Measurements from ENCODE around the gene PSMD11. TPM values are rescaled to one million over a fixed set of nuclear protein-coding genes. Genes with fewer than 3 reads are reported as not detected.

The PSMD11 gene
- total and polyA plus RNA-seq, 9 donors, result 39.0 to 71.5 (median 59.6) TPM

GRCh38 chr17:32461498-32461852 lies 17.2 kb downstream of the PSMD11 start:
- no peak for DNase-seq
- WGBS (ENCODE audit: insufficient coverage), result 30% methylated on average over 1 of the region's 4 CpGs
- no peaks in the 10 kb centered on the region for H3K9me3 ChIP-seq (replicated peaks; ENCODE audit: control insufficient read depth, low read depth, low read length)
- no peaks in the 10 kb centered on the region for H3K4me1 ChIP-seq (ENCODE audit: control insufficient read depth, insufficient read depth, low read length)
- H3K27me3 ChIP-seq (ENCODE audit: control insufficient read depth, insufficient read depth, low read length), result no peaks in the 10 kb centered on the region
- no peak overlapping the region for H3K27ac ChIP-seq (ENCODE audit: low read length)
- H3K4me3 ChIP-seq (ENCODE audit: low read length), result no peak overlapping the region
- peaks cover 44% of the 10 kb centered on the region for H3K36me3 ChIP-seq (ENCODE audit: control insufficient read depth, insufficient read depth, low read length)

GRCh38 chr17:32461853-32462617 lies 17.7 kb downstream of the PSMD11 start:
- H3K9me3 ChIP-seq (replicated peaks; ENCODE audit: control insufficient read depth, low read depth, low read length), result no peaks in the 10 kb centered on the region
- no CpG with 5 or more reads among the region's 1 CpG for WGBS (ENCODE audit: insufficient coverage)
- H3K36me3 ChIP-seq (ENCODE audit: control insufficient read depth, insufficient read depth, low read length), result peaks cover 44% of the 10 kb centered on the region
- DNase-seq, result no peak
- no peak overlapping the region for H3K27ac ChIP-seq (ENCODE audit: low read length)
- H3K4me3 ChIP-seq (ENCODE audit: low read length), result no peak overlapping the region
- no peaks in the 10 kb centered on the region for H3K27me3 ChIP-seq (ENCODE audit: control insufficient read depth, insufficient read depth, low read length)
- no peaks in the 10 kb centered on the region for H3K4me1 ChIP-seq (ENCODE audit: control insufficient read depth, insufficient read depth, low read length)

- DNase-seq, result no peak
- H3K9me3 ChIP-seq (replicated peaks; ENCODE audit: control insufficient read depth, low read depth, low read length), result no peaks in the 10 kb centered on the region
- H3K4me3 ChIP-seq (ENCODE audit: low read length), result no peak overlapping the region
- H3K4me1 ChIP-seq (ENCODE audit: control insufficient read depth, insufficient read depth, low read length), result no peaks in the 10 kb centered on the region
- no peaks in the 10 kb centered on the region for H3K27me3 ChIP-seq (ENCODE audit: control insufficient read depth, insufficient read depth, low read length)
- no peak overlapping the region for H3K27ac ChIP-seq (ENCODE audit: low read length)
- peaks cover 47% of the 10 kb centered on the region for H3K36me3 ChIP-seq (ENCODE audit: control insufficient read depth, insufficient read depth, low read length)
- WGBS (ENCODE audit: insufficient coverage), result no CpG with 5 or more reads among the region's 3 CpGs
Measured at GRCh38 chr17:32463304-32463703, 19.0 kb downstream of the PSMD11 start.

- Histone ChIP-seq H3K36me3 (ENCODE audit: control insufficient read depth, insufficient read depth, low read length) (peaks cover 49% of the 10 kb centered on the region), H3K4me1 (ENCODE audit: control insufficient read depth, insufficient read depth, low read length) (no peaks in the 10 kb centered on the region), H3K4me3 (ENCODE audit: low read length) (no peak overlapping the region), H3K27ac (ENCODE audit: low read length) (no peak overlapping the region), H3K9me3 (replicated peaks; ENCODE audit: control insufficient read depth, low read depth, low read length) (no peaks in the 10 kb centered on the region), H3K27me3 (ENCODE audit: control insufficient read depth, insufficient read depth, low read length) (no peaks in the 10 kb centered on the region)
- WGBS (ENCODE audit: insufficient coverage), result no CpG with 5 or more reads among the region's 1 CpG
- no peak for DNase-seq
Measured at GRCh38 chr17:32464374-32464773, 20.1 kb downstream of the PSMD11 start.

- no peaks in the 10 kb centered on the region for H3K4me1 ChIP-seq (ENCODE audit: control insufficient read depth, insufficient read depth, low read length)
- H3K27me3 ChIP-seq (ENCODE audit: control insufficient read depth, insufficient read depth, low read length), result no peaks in the 10 kb centered on the region
- no CpG with 5 or more reads among the region's 7 CpGs for WGBS (ENCODE audit: insufficient coverage)
- H3K9me3 ChIP-seq (replicated peaks; ENCODE audit: control insufficient read depth, low read depth, low read length), result no peaks in the 10 kb centered on the region
- no peak overlapping the region for H3K27ac ChIP-seq (ENCODE audit: low read length)
- no peak for DNase-seq
- no peak overlapping the region for H3K4me3 ChIP-seq (ENCODE audit: low read length)
- peaks cover 60% of the 10 kb centered on the region for H3K36me3 ChIP-seq (ENCODE audit: control insufficient read depth, insufficient read depth, low read length)
Measured at GRCh38 chr17:32467949-32468348, 23.6 kb downstream of the PSMD11 start.

- H3K9me3 ChIP-seq (replicated peaks; ENCODE audit: control insufficient read depth, low read depth, low read length), result no peaks in the 10 kb centered on the region
- H3K27ac ChIP-seq (ENCODE audit: low read length), result no peak overlapping the region
- DNase-seq, result no peak
- H3K27me3 ChIP-seq (ENCODE audit: control insufficient read depth, insufficient read depth, low read length), result no peaks in the 10 kb centered on the region
- no peaks in the 10 kb centered on the region for H3K4me1 ChIP-seq (ENCODE audit: control insufficient read depth, insufficient read depth, low read length)
- peaks cover 72% of the 10 kb centered on the region for H3K36me3 ChIP-seq (ENCODE audit: control insufficient read depth, insufficient read depth, low read length)
- no CpG with 5 or more reads among the region's 6 CpGs for WGBS (ENCODE audit: insufficient coverage)
- H3K4me3 ChIP-seq (ENCODE audit: low read length), result no peak overlapping the region
Measured at GRCh38 chr17:32470405-32471167, 26.3 kb downstream of the PSMD11 start.

- no peak for DNase-seq
- Histone ChIP-seq H3K4me3 (ENCODE audit: low read length) (no peak overlapping the region), H3K4me1 (ENCODE audit: control insufficient read depth, insufficient read depth, low read length) (no peaks in the 10 kb centered on the region), H3K36me3 (ENCODE audit: control insufficient read depth, insufficient read depth, low read length) (peaks cover 77% of the 10 kb centered on the region), H3K9me3 (replicated peaks; ENCODE audit: control insufficient read depth, low read depth, low read length) (no peaks in the 10 kb centered on the region), H3K27me3 (ENCODE audit: control insufficient read depth, insufficient read depth, low read length) (no peaks in the 10 kb centered on the region), H3K27ac (ENCODE audit: low read length) (no peak overlapping the region)
- WGBS (ENCODE audit: insufficient coverage), result 83% methylated on average over 1 of the region's 4 CpGs
Measured at GRCh38 chr17:32471652-32472051, 27.3 kb downstream of the PSMD11 start.

GRCh38 chr17:32475258-32475657 lies 30.9 kb downstream of the PSMD11 start:
- H3K27ac ChIP-seq (ENCODE audit: low read length), result no peak overlapping the region
- no peaks in the 10 kb centered on the region for H3K9me3 ChIP-seq (replicated peaks; ENCODE audit: control insufficient read depth, low read depth, low read length)
- H3K27me3 ChIP-seq (ENCODE audit: control insufficient read depth, insufficient read depth, low read length), result no peaks in the 10 kb centered on the region
- no peaks in the 10 kb centered on the region for H3K4me1 ChIP-seq (ENCODE audit: control insufficient read depth, insufficient read depth, low read length)
- peaks cover 88% of the 10 kb centered on the region for H3K36me3 ChIP-seq (ENCODE audit: control insufficient read depth, insufficient read depth, low read length)
- H3K4me3 ChIP-seq (ENCODE audit: low read length), result no peak overlapping the region
- DNase-seq, result no peak
- 71% methylated on average over 1 of the region's 3 CpGs for WGBS (ENCODE audit: insufficient coverage)

- no peak for DNase-seq
- no peaks in the 10 kb centered on the region for H3K9me3 ChIP-seq (replicated peaks; ENCODE audit: control insufficient read depth, low read depth, low read length)
- H3K4me1 ChIP-seq (ENCODE audit: control insufficient read depth, insufficient read depth, low read length), result no peaks in the 10 kb centered on the region
- no peak overlapping the region for H3K27ac ChIP-seq (ENCODE audit: low read length)
- 88% methylated on average over 3 of the region's 8 CpGs for WGBS (ENCODE audit: insufficient coverage)
- H3K36me3 ChIP-seq (ENCODE audit: control insufficient read depth, insufficient read depth, low read length), result peaks cover 88% of the 10 kb centered on the region
- H3K27me3 ChIP-seq (ENCODE audit: control insufficient read depth, insufficient read depth, low read length), result no peaks in the 10 kb centered on the region
- no peak overlapping the region for H3K4me3 ChIP-seq (ENCODE audit: low read length)
Measured at GRCh38 chr17:32477220-32477619, 32.9 kb downstream of the PSMD11 start.

GRCh38 chr17:32479074-32479617 lies 34.8 kb downstream of the PSMD11 start:
- Histone ChIP-seq H3K4me3 (ENCODE audit: low read length) (no peak overlapping the region), H3K4me1 (ENCODE audit: control insufficient read depth, insufficient read depth, low read length) (peaks cover 13% of the 10 kb centered on the region)
- DNase-seq, result no peak

More at GRCh38 chr17:32479074-32479617, 34.8 kb downstream of the PSMD11 start:
- Histone ChIP-seq H3K27ac (ENCODE audit: low read length) (no peak overlapping the region), H3K9me3 (replicated peaks; ENCODE audit: control insufficient read depth, low read depth, low read length) (no peaks in the 10 kb centered on the region), H3K36me3 (ENCODE audit: control insufficient read depth, insufficient read depth, low read length) (peaks cover 80% of the 10 kb centered on the region), H3K27me3 (ENCODE audit: control insufficient read depth, insufficient read depth, low read length) (no peaks in the 10 kb centered on the region)
- 90% methylated on average over 5 of the region's 5 CpGs for WGBS (ENCODE audit: insufficient coverage)
